GM12878 (cell line): ENCODE data around the gene PCIF1. TPM values are rescaled to one million over a fixed set of nuclear protein-coding genes. Genes with fewer than 3 reads are reported as not detected.

Experiments
- ATAC-seq: fragments of 200-7000 bp; cut with Tn5 transposase; 3 replicates; pipeline ENCODE4 v1.9.1; 2020; ENCODE audit warnings: mild to moderate bottlenecking, moderate library complexity
- BruUV-seq: library from RNA; stranded (reverse); fragments of 400-500 nt; replicated peaks from 2 replicates; lab custom pipeline; 2021; lab: Mats Ljungman, UMichigan
- CTCF ChIA-PET: fragments of 300-600 bp; sonication (Branson Sonifier 250); formaldehyde crosslinking; extraction: SDS; loops from one replicate; lab custom pipeline; 2021; ENCODE audit warnings: inconsistent platforms; lab: Yijun Ruan, JAX
- POLR2A ChIA-PET: fragments of 350-600 bp; formaldehyde crosslinking; extraction: SDS; loops from one replicate; lab custom pipeline; 2021; ENCODE audit warnings: inconsistent platforms; lab: Charles Lee
- RAD21 ChIA-PET: fragments of 300-600 bp; sonication (Branson Sonifier 250); formaldehyde crosslinking; loops from one replicate; lab custom pipeline; 2023; ENCODE audit warnings: antibody characterized with exemption; ENCODE audit not compliant: unreplicated experiment; lab: Charles Lee
- SMC1A ChIA-PET: fragments of 300-600 bp; sonication (Branson Sonifier 250); formaldehyde crosslinking; loops from one replicate; lab custom pipeline; 2023; ENCODE audit not compliant: unreplicated experiment, uncharacterized antibody; lab: Charles Lee
- DNase-seq: peaks from one replicate; pipeline ENCODE4 v3.0.0-alpha.2; 2011; ENCODE audit warnings: low read depth, low spot score
- FAIRE-seq: peaks from 3 replicates; lab custom pipeline; 2011; peaks lifted over from hg19 to GRCh38; lab: Jason Lieb, UNC
- H2AFZ ChIP-seq: 2 replicates; pipeline ENCODE4 v1.6.0; 2011; ENCODE audit warnings: low read depth, low read length, control low read depth; ENCODE audit not compliant: control insufficient read depth
- H3K27ac ChIP-seq: 2 replicates; pipeline ENCODE4 v1.5.1; 2011; ENCODE audit warnings: control low read depth; ENCODE audit not compliant: control insufficient read depth, insufficient read depth
- H3K27me3 ChIP-seq, 2 experiments: replicated peaks in 1 of 2; 2 replicates each; pipeline versions ENCODE4 v1.6.0 to v1.6.1; 2011; ENCODE audit warnings: low read length in 1 of 2; ENCODE audit not compliant: control insufficient read depth in 2 of 2, insufficient read depth in 2 of 2
- H3K36me3 ChIP-seq, 2 experiments: 2 replicates each; pipeline ENCODE4 v1.5.1; 2011; ENCODE audit warnings: low read length in 1 of 2; ENCODE audit not compliant: control insufficient read depth in 2 of 2, insufficient read depth in 2 of 2
- H3K4me1 ChIP-seq: 2 replicates; pipeline ENCODE4 v1.6.1; 2011; ENCODE audit warnings: mild to moderate bottlenecking, low read length, moderate library complexity, mixed read lengths; ENCODE audit not compliant: control insufficient read depth, insufficient read depth
- H3K4me2 ChIP-seq: 2 replicates; pipeline ENCODE4 v1.6.0; 2011; ENCODE audit warnings: control low read depth; ENCODE audit not compliant: control insufficient read depth, insufficient read depth
- H3K4me3 ChIP-seq: fragments of 200-600 bp; sonication (generic); 2 replicates; pipeline ENCODE4 v1.5.1; 2016
- H3K79me2 ChIP-seq: 2 replicates; pipeline ENCODE4 v1.6.0; 2011; ENCODE audit warnings: low read length; ENCODE audit not compliant: control insufficient read depth, insufficient read depth
- H3K9ac ChIP-seq: 2 replicates; pipeline ENCODE4 v1.8.0; 2011; ENCODE audit warnings: low read length, control low read depth, mixed read lengths; ENCODE audit not compliant: control insufficient read depth, insufficient read depth
- H3K9me3 ChIP-seq: replicated peaks from 3 replicates; pipeline ENCODE4 v1.5.1; 2011; ENCODE audit warnings: mild to moderate bottlenecking, low read length; ENCODE audit not compliant: control insufficient read depth, insufficient read depth
- H4K20me1 ChIP-seq: 2 replicates; pipeline ENCODE4 v1.6.0; 2011; ENCODE audit not compliant: control insufficient read depth, insufficient read depth
- ATF2 ChIP-seq: IDR thresholded peaks from 2 replicates; pipeline ENCODE4 v1.6.1; 2012; ENCODE audit warnings: low read length, inconsistent platforms
- BMI1 ChIP-seq: fragments of 450-650 bp; IDR thresholded peaks from 2 replicates; pipeline ENCODE4 v1.6.1; 2016; ENCODE audit warnings: mild to moderate bottlenecking, moderate library complexity, borderline replicate concordance
- EGR1 ChIP-seq, 2 experiments: IDR thresholded peaks; 1 replicate in 1 of 2; 2 replicates in 1 of 2; pipeline ENCODE4 v1.6.1; 2011 to 2012; ENCODE audit warnings: low read depth in 2 of 2, low read length in 2 of 2, borderline replicate concordance in 1 of 2, mild to moderate bottlenecking in 1 of 2, moderate library complexity in 1 of 2
- ELK1 ChIP-seq: IDR thresholded peaks from 2 replicates; pipeline ENCODE4 v1.6.1; 2012; ENCODE audit warnings: low read depth, low read length, improper control_type of control experiment
- MYC ChIP-seq: IDR thresholded peaks from 2 replicates; pipeline ENCODE4 v1.6.1; 2011; ENCODE audit warnings: mild to moderate bottlenecking, low read length, moderate library complexity, inconsistent platforms; ENCODE audit not compliant: insufficient read depth, insufficient replicate concordance, insufficient read length, severe bottlenecking
- POU2F2 ChIP-seq: IDR thresholded peaks from 3 replicates; pipeline ENCODE4 v1.6.1; 2011; ENCODE audit warnings: low read depth, mild to moderate bottlenecking, low read length, borderline replicate concordance
- RELB ChIP-seq: fragments of 450-650 bp; IDR thresholded peaks from 2 replicates; pipeline ENCODE4 v1.6.1; 2017; ENCODE audit warnings: low read depth, mild to moderate bottlenecking, moderate library complexity
- RUNX3 ChIP-seq: IDR thresholded peaks from 2 replicates; pipeline ENCODE4 v1.6.1; 2012; ENCODE audit warnings: low read length, inconsistent platforms
- SIN3A ChIP-seq: IDR thresholded peaks from 2 replicates; pipeline ENCODE4 v1.6.1; 2012; ENCODE audit warnings: low read depth, low read length, improper control_type of control experiment
- SMARCA5 ChIP-seq: fragments of 450-650 bp; IDR thresholded peaks from 2 replicates; pipeline ENCODE4 v1.6.1; 2017; ENCODE audit warnings: mild to moderate bottlenecking
- TBL1XR1 ChIP-seq: IDR thresholded peaks from 2 replicates; pipeline ENCODE4 v1.6.1; 2012; ENCODE audit warnings: low read depth, low read length, improper control_type of control experiment
- WGBS: methylation state at CpG from one replicate; pipeline ENCODE4 v1.1.6; 2016; ENCODE audit warnings: low lambda C conversion rate; ENCODE audit not compliant: insufficient replicate concordance, insufficient coverage; ENCODE audit errors: missing lambda C conversion rate; 5-methylcytosine and 5-hydroxymethylcytosine counted together
- in situ Hi-C: fragments of 300-500 bp; cut with MboI; formaldehyde crosslinking; loops from 9 replicates; pipeline ENCODE4 v1.14.3; 2018; ENCODE audit warnings: mixed read lengths
- intact Hi-C: fragments of 100-400 bp; cut with micrococcal nuclease; formaldehyde crosslinking; loops from one replicate; pipeline ENCODE4 v1.14.2; 2022; ENCODE audit not compliant: unreplicated experiment
- polyA plus RNA-seq, 11 experiments: library from polyadenylated mRNA; depleted of rRNA in 4 of 11; unstranded in 6 of 11; stranded (reverse) in 5 of 11; fragments of >200 nt; fragmentation: Nextera tagmentation in 4 of 11; fragmentation: Illumina TruSeq in 1 of 11; extraction: Ambion mirVana in 4 of 11; extraction: Trizol in 1 of 11; gene quantifications; 1 replicate in 1 of 11; 2 replicates in 10 of 11; pipeline versions ENCODE4 v1.2.1 to v1.2.3, GENCODE V29; 2011 to 2016; ENCODE audit warnings: inconsistent platforms in 2 of 11, missing spikeins in 2 of 11, low read depth in 1 of 11
- total RNA-seq, 4 experiments: library from RNA; depleted of rRNA in 3 of 4; stranded (reverse); fragments of >200 nt in 3 of 4; fragmentation: Illumina TruSeq in 1 of 4; extraction: Trizol in 1 of 4; gene quantifications; 2 replicates each; pipeline versions ENCODE4 v1.2.1 to v1.2.3, GENCODE V29; 2013 to 2021
- TF ChIP-seq, protein P1 (sequence below): IDR thresholded peaks from 2 replicates; pipeline ENCODE4 v1.6.1; 2011; ENCODE audit warnings: borderline replicate concordance, low read depth, mild to moderate bottlenecking, moderate library complexity, mixed read lengths, low read length; ENCODE audit not compliant: insufficient read depth; ENCODE audit errors: extremely low read length
- TF ChIP-seq, protein P2 (sequence below): IDR thresholded peaks from 2 replicates; pipeline ENCODE4 v1.6.1; 2011; ENCODE audit warnings: low read depth, mild to moderate bottlenecking, low read length, moderate library complexity, borderline replicate concordance; ENCODE audit errors: extremely low read depth
- TF ChIP-seq, protein P3 (sequence below): fragments of 450-650 bp; IDR thresholded peaks from 2 replicates; pipeline ENCODE4 v1.6.1; 2014; ENCODE audit warnings: mild to moderate bottlenecking

PCIF1 gene
- total and polyA plus RNA-seq, 10 of the 15 experiments (the other 5 are each of a cell fraction or from before 2014, with no cell fraction given), result 8.4 to 32.9 (median 17.6) TPM

GRCh38 chr20:45934046-45934585, 367 bp upstream of the PCIF1 start:
- 1% methylated on average over 33 of the region's 34 CpGs for WGBS
- DNase-seq, result no peak
- Histone ChIP-seq H3K27me3 (no peaks in the 10 kb centered on the region), H3K79me2 (peaks cover 23% of the 10 kb centered on the region), H2AFZ (peak overlapping the region; percentile 91), H3K4me2 (peak overlapping the region; percentile 93), H3K9me3 (no peaks in the 10 kb centered on the region), H3K27ac (peak overlapping the region; percentile 97), H3K9ac (peak overlapping the region; percentile 97), H3K36me3 (peaks cover 4 to 8% of the 10 kb centered on the region in 2 experiments; a peak in 3 of 4 replicates), H3K4me3 (peak overlapping the region; percentile 75), H3K4me1 (peaks cover 5% of the 10 kb centered on the region; the same call in 1 of the 2 replicates), H4K20me1 (no peaks in the 10 kb centered on the region)
- in situ Hi-C loops, result no loop called here
- intact Hi-C loops, result loop anchor here (1.0 to 2.0 kb wide), 3 partner anchors 37 to 77 kb away; partner anchors contain the start of genes ACOT8, CTSA, NEURL2 and ZSWIM3
- FAIRE-seq, result peak; percentile 27
- ChIA-PET CTCF (interaction anchor here (0.6 to 6.5 kb wide), 21 partner anchors 9 to 473 kb away, joined by 3 to 79 read pairs (median 5); partner anchors contain the start of genes ELMO2 and ZSWIM1), POLR2A (interaction anchor here (0.7 to 2.9 kb wide), 20 partner anchors 9 to 1049 kb away, joined by 3 to 50 read pairs (median 6); partner anchors contain the start of genes ACOT8, CTSA, NEURL2 and PLTP), RAD21 (interaction anchor here (0.7 to 5.5 kb wide), 16 partner anchors 8 to 154 kb away, joined by 3 to 66 read pairs (median 6); partner anchors contain the start of gene ZSWIM1), SMC1A (interaction anchor here (1.0 to 4.1 kb wide), 11 partner anchors 12 to 135 kb away, joined by 3 to 33 read pairs (median 5); partner anchors contain the start of genes ACOT8 and SNX21)
- BruUV-seq, result TSS peak; percentile 93
- peak; percentile 54 for ATAC-seq
- TF ChIP-seq, protein P1, sequence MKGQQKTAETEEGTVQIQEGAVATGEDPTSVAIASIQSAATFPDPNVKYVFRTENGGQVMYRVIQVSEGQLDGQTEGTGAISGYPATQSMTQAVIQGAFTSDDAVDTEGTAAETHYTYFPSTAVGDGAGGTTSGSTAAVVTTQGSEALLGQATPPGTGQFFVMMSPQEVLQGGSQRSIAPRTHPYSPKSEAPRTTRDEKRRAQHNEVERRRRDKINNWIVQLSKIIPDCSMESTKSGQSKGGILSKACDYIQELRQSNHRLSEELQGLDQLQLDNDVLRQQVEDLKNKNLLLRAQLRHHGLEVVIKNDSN, result no peak
- TF ChIP-seq ATF2 (no peak), RELB (peak; percentile 42; the same call in 1 of the 2 replicates), SIN3A (0 out of 2 replicates have a peak, but pooled peaks have one; percentile 14), POU2F2 (no peak), RUNX3 (no peak), ELK1 (0 out of 2 replicates have a peak, but pooled peaks have one; percentile 49), BMI1 (no peak), SMARCA5 (peak; percentile 37; the same call in 1 of the 2 replicates), TBL1XR1 (peak; percentile 43; the same call in 1 of the 2 replicates), MYC (peak; percentile 11), EGR1 (IDR thresholded peaks at IDR 0.05; ENCODE audit: borderline replicate concordance in 1 of 2, low read depth in 2 of 2, low read length in 2 of 2) (0 out of 3 replicates have a peak, but pooled peaks of 1 of the 2 experiments have one; percentile 31)
- TF ChIP-seq, protein P2, sequence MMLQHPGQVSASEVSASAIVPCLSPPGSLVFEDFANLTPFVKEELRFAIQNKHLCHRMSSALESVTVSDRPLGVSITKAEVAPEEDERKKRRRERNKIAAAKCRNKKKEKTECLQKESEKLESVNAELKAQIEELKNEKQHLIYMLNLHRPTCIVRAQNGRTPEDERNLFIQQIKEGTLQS, result no peak
- TF ChIP-seq, protein P3, sequence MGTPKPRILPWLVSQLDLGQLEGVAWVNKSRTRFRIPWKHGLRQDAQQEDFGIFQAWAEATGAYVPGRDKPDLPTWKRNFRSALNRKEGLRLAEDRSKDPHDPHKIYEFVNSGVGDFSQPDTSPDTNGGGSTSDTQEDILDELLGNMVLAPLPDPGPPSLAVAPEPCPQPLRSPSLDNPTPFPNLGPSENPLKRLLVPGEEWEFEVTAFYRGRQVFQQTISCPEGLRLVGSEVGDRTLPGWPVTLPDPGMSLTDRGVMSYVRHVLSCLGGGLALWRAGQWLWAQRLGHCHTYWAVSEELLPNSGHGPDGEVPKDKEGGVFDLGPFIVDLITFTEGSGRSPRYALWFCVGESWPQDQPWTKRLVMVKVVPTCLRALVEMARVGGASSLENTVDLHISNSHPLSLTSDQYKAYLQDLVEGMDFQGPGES, result 0 out of 2 replicates have a peak, but pooled peaks have one; percentile 5
